Kidney epithelial cell (primary cell): ENCODE data around the gene MAPRE2. TPM values are rescaled to one million over a fixed set of nuclear protein-coding genes. Genes with fewer than 3 reads are reported as not detected.

ENCODE experiments used
- DNase-seq: peaks from one replicate; pipeline ENCODE4 v3.0.0-alpha.2; 2010; ENCODE audit warnings: low read depth
- H3K27me3 ChIP-seq: 2 replicates; pipeline ENCODE4 v1.6.0; 2011; ENCODE audit warnings: low read length; ENCODE audit not compliant: control insufficient read depth, insufficient read depth
- H3K36me3 ChIP-seq: 2 replicates; pipeline ENCODE4 v1.5.1; 2011; ENCODE audit warnings: low read length; ENCODE audit not compliant: control insufficient read depth, insufficient read depth
- H3K4me3 ChIP-seq: 2 replicates; pipeline ENCODE4 v1.5.1; 2011; ENCODE audit warnings: low read depth, mild to moderate bottlenecking, control low read depth, low read length
- total RNA-seq: library from RNA; depleted of rRNA; stranded (reverse); fragments of >200 nt; gene quantifications from 2 replicates; pipeline ENCODE4 v1.2.3, GENCODE V29; 2015
- TF ChIP-seq, protein P1 (sequence below): IDR thresholded peaks from 2 replicates; pipeline ENCODE4 v1.5.1; 2011; ENCODE audit warnings: mild to moderate bottlenecking, moderate library complexity, low read length, control low read depth, inconsistent platforms; ENCODE audit not compliant: insufficient read depth, poor library complexity, severe bottlenecking

The MAPRE2 gene
- total RNA-seq, 1 donor from 2014 or later: 16.2 TPM

DNA sequence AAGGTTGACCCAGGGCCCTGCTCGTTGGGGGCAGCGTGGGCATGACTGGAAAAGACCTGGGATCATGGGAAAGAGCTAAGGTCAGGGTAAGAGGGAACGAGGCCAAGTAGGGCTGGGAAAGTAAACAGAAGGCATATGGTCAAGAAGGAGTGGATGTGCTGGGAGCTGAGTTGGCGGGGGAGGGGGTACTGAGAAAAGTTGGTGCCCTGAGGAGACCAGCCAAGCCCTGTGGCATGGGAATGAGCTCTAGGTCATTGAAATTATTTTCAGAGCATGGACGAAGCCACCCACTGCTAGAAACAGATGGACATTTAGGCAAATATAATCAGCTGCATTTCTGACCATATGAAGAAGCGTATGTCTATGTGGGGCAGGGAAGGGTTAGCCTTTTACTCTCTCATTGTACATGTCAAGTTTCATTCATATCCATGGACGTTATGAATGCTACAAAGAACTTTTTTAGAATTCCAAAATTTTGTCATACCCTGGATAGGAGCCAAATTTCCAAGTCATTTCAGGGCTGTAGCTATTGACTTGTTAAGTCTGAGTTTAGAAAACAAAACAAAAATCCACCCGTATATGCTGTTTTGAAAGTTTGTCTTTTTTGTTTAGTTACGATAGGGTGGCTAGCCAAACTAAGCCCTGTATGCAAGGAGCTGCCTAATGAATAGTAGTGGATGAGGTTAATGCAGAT, 19.1 kb downstream of the MAPRE2 start:
- no peak overlapping the region for H3K4me3 ChIP-seq
- TF ChIP-seq, protein P1, sequence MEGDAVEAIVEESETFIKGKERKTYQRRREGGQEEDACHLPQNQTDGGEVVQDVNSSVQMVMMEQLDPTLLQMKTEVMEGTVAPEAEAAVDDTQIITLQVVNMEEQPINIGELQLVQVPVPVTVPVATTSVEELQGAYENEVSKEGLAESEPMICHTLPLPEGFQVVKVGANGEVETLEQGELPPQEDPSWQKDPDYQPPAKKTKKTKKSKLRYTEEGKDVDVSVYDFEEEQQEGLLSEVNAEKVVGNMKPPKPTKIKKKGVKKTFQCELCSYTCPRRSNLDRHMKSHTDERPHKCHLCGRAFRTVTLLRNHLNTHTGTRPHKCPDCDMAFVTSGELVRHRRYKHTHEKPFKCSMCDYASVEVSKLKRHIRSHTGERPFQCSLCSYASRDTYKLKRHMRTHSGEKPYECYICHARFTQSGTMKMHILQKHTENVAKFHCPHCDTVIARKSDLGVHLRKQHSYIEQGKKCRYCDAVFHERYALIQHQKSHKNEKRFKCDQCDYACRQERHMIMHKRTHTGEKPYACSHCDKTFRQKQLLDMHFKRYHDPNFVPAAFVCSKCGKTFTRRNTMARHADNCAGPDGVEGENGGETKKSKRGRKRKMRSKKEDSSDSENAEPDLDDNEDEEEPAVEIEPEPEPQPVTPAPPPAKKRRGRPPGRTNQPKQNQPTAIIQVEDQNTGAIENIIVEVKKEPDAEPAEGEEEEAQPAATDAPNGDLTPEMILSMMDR: no peak
- no peaks in the 10 kb centered on the region for H3K36me3 ChIP-seq
- no peak for DNase-seq
- no peaks in the 10 kb centered on the region for H3K27me3 ChIP-seq

DNA sequence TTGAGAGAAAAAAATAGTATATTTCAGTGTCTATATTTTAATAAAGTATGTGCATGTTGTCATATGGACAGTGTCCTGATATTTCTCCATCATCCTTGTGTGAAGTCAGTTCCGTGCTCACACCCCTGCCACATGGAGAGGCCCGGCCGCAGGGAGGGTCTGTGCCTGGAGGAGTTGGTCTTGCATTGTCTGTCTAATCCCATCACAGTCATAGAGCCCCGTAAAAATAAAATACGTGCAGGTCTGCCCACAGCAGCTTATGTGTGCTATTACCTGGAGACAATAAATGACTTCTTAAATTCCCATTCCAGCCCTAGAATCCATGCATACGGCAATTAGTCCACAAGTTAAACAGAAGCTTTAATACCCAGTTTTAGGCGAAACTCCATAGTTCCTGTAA, 20.1 kb downstream of the MAPRE2 start:
- DNase-seq: no peak
- Histone ChIP-seq H3K4me3 (no peak overlapping the region), H3K36me3 (no peaks in the 10 kb centered on the region), H3K27me3 (no peaks in the 10 kb centered on the region)
- TF ChIP-seq, protein P1: no peak

DNA sequence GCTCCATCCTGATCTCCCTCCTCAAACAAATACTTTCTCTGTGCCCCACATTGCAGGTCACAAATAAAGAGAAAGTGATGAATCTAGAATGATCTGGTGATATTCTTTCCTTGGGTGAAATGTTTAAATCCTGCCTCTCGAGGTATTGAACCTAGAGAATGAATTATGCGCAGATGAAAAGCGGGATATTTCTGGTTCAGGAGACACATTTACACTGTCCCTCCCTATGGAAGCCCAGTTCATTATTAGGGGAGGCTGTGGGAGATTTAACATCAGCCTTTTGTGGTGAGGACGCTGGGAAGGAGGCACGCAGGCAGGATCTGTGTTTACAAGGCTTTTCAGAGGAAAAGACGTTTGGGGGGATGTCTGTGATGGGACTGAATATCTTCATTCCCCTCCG, 20.6 kb downstream of the MAPRE2 start:
- TF ChIP-seq, protein P1: no peak
- no peak for DNase-seq
- no peaks in the 10 kb centered on the region for H3K27me3 ChIP-seq
- H3K4me3 ChIP-seq: no peak overlapping the region
- H3K36me3 ChIP-seq: no peaks in the 10 kb centered on the region

DNA sequence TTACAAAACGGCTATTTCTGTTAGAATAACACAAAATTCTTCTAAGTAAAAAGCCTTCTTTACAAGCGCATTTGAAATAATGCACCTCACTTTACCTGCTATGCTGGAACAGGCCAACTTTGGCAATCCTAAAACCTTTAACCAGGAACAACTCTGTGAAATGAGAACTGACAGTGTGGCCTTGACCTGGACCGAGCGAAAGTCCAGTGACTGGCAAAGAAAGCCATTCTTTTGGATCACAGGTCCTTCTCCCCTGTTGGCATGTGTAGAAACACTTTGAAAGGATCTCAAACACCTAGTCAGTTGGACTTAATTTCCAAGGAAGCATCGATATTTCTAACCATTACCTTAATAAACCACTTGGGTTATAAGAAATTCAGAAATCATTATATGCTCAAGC, 21.2 kb downstream of the MAPRE2 start:
- no peak for DNase-seq
- H3K36me3 ChIP-seq: no peaks in the 10 kb centered on the region
- no peak overlapping the region for H3K4me3 ChIP-seq
- TF ChIP-seq, protein P1: no peak
- no peaks in the 10 kb centered on the region for H3K27me3 ChIP-seq

DNA sequence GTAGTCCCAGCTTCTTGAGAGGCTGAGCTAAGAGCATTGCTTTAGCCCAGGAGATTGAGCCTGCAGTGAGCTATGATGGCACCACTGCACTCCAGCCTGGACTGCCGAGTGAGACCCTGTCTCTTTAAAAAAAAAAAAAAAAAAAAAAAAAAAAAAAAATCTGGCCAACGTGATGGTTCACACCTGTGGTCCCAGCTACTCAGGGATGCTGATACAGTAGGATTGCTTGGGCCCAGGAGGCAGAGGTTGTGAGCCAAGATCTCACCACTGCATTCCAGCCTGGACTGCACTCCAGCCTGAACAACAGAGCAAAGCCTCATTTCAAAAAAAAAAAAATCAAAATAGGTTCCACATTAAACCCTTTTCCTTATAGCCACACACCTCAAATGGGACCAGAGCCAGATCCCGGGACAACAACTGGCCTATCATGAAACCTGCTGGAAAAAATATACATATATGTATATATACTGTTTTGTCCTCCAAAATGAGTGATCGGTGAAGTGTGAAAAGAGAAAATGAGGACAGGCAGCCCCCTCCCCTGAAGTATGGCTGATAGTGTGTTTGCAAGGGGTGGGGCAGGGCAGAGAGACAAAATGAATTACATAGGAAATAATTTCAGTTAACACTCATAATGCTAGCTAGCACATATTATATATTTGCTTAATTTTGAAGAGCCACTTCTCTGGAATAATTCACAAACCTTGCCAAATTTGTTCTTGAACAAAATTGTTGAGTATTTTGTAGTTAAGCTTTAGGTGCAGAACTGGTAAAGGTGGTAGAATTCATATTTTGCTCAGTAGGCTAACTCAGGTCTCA, 22.9 kb downstream of the MAPRE2 start:
- TF ChIP-seq, protein P1: no peak
- H3K4me3 ChIP-seq: no peak overlapping the region
- DNase-seq: no peak
- no peaks in the 10 kb centered on the region for H3K36me3 ChIP-seq
- no peaks in the 10 kb centered on the region for H3K27me3 ChIP-seq
